Measurements from ENCODE around the gene CAMK1D. TPM values are rescaled to one million over a fixed set of nuclear protein-coding genes. Genes with fewer than 3 reads are reported as not detected.

CAMK1D gene
- total RNA-seq, 2 experiments from 2014 or later = 11.9 to 15.4 TPM

DNA sequence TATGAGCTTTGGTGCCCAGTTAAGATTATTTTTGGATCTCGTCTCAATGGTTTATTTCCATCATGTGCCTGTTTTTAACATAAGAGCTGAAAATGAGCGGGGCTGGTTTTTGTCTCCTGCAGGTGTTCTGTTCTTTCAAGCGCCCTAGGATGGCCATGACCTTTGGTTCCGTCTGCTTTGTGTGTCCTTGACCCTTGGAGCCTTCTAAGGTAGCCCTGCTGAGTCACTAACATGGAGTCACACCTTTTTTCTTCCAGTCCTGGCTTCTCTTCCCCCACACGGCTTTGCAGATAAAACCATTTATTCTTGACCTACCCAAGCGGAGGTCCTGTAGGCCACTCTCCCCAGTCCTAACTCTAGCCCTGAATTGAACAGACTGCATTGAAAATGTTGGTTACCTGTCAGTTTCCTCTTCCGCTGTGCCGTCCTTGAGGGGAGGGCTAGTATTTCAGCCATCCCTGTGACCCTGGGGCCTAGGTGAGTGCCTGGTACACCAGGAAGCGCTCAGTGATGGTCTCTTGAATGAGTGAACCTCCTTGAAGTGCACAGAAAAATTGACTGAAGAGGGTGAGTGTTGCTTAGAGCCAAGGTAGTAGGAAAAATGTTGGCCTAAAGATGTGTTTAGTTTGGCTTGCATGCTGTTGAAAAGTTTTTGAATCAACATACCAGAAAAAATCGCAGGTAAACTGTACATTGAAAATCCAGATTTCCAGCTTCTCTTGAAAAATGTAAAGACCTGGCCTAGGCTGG, 48.0 kb downstream of the CAMK1D start:
- peaks cover 2% of the 10 kb centered on the region for H3K36me3 Mint-ChIP-seq
- no peak overlapping the region for H3K27ac Mint-ChIP-seq
- peaks cover 8% of the 10 kb centered on the region for H3K4me1 Mint-ChIP-seq
- H3K9me3 Mint-ChIP-seq = no peaks in the 10 kb centered on the region
- no peak for DNase-seq
- no peak overlapping the region for H3K4me3 Mint-ChIP-seq
- no peaks in the 10 kb centered on the region for H3K27me3 Mint-ChIP-seq

DNA sequence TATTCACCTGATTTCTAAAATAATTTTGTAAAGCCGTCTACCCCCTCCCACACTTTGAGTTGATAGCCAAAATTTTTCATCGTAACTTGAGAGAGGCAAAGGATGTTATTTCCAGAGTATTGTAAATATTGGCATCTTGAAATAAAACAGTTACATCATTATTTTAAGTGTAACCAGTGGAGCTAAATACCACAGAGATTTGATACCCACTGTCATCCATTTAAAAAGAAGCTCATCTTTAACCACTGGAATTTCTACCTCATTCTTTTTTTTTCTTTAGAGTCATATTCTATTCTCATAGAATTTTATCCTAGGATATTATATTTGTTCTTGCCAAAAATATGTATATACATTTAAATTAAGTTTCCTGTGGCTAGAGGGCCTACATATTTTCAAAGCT, 48.6 kb downstream of the CAMK1D start:
- Mint-ChIP-seq H3K4me1 (peaks cover 8% of the 10 kb centered on the region), H3K36me3 (peaks cover 5% of the 10 kb centered on the region), H3K27ac (no peak overlapping the region), H3K9me3 (no peaks in the 10 kb centered on the region), H3K4me3 (no peak overlapping the region), H3K27me3 (no peaks in the 10 kb centered on the region)
- no peak for DNase-seq

DNA sequence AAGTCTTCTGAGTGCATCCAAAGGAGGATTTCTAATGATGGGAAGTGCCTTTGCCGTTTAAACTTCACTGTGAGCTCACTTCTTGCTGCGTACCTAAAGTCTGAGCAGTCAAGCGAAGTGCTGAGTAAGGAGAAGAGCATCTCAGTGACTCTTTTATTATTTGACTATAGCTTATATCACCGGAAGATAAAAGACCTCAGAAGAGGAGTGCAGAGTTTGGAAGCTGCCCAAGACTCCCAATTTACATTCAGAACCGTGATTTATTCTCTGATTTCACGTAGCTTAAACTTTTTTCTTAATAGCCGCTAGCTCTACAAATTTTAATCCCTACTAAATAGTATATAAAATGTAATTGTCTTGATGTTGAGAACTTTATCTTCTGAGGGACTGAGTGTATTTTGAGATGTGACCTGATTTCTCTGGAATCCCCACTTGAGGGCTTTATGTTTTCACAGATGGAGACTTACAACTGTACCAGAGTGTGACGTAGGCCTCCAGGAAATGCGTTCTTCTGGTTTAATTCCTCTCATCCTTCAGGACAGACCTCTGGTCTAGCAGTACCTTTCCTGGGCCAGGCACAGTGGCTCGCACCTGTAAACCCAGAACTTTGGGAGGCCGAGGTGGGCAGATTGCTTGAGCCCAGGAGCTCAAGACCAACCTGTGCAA, 51.1 kb downstream of the CAMK1D start:
- Mint-ChIP-seq H3K9me3 (no peaks in the 10 kb centered on the region), H3K27ac (no peak overlapping the region), H3K4me3 (no peak overlapping the region)

DNA sequence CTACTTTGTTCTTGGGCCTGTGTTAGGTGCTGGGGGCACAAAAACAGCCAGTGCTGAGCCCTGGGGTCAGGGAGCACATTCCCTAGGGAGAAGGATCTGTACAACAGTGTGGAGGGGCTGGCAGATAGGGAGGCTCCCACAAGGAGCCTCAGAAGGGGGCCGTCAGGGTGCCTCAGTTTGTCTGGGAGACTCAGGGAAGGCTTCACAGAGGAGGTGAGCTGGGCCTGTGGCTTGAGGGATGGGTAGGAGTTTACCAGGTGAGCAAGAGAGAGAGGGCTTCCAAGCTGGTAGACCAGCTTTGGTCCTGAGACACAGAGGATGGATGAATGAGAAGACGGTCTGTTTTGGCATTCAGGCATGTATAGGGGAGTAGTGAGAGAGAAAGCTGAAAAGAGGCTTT, 52.1 kb downstream of the CAMK1D start:
- H3K27ac Mint-ChIP-seq = no peak overlapping the region
- peaks cover 18% of the 10 kb centered on the region for H3K4me1 Mint-ChIP-seq
- DNase-seq = no peak
- peaks cover 9% of the 10 kb centered on the region for H3K36me3 Mint-ChIP-seq
- H3K27me3 Mint-ChIP-seq = no peaks in the 10 kb centered on the region
- H3K9me3 Mint-ChIP-seq = no peaks in the 10 kb centered on the region
- H3K4me3 Mint-ChIP-seq = no peak overlapping the region

More for the DNA sequence above, 51.1 kb downstream of the CAMK1D start:
- no peak for DNase-seq
- peaks cover 15% of the 10 kb centered on the region for H3K4me1 Mint-ChIP-seq
- H3K27me3 Mint-ChIP-seq = no peaks in the 10 kb centered on the region
- peaks cover 5% of the 10 kb centered on the region for H3K36me3 Mint-ChIP-seq

DNA sequence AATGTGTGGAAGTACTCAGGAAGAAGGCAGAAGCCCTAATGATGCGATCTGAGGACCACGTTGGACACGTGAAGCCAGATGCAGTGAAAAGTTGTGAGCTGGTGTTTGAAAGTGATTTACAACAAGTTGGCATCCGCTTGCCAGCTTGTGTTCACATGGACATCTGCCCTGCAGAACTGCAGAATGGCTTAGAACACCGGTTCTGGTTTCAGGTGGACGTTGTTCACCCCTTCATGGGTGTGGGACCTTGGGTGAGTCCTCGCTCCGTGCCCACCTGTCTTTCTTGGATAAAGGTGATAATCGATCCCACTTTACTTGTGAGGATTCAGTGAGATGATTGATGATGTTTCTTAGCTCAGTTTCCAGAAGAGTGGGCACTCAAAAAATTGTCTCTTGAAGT, 53.8 kb downstream of the CAMK1D start:
- H3K27me3 Mint-ChIP-seq = no peaks in the 10 kb centered on the region
- no peaks in the 10 kb centered on the region for H3K9me3 Mint-ChIP-seq
- no peak overlapping the region for H3K4me3 Mint-ChIP-seq
- no peak overlapping the region for H3K27ac Mint-ChIP-seq
- peaks cover 18% of the 10 kb centered on the region for H3K36me3 Mint-ChIP-seq
- H3K4me1 Mint-ChIP-seq = peaks cover 26% of the 10 kb centered on the region
- no peak for DNase-seq

DNA sequence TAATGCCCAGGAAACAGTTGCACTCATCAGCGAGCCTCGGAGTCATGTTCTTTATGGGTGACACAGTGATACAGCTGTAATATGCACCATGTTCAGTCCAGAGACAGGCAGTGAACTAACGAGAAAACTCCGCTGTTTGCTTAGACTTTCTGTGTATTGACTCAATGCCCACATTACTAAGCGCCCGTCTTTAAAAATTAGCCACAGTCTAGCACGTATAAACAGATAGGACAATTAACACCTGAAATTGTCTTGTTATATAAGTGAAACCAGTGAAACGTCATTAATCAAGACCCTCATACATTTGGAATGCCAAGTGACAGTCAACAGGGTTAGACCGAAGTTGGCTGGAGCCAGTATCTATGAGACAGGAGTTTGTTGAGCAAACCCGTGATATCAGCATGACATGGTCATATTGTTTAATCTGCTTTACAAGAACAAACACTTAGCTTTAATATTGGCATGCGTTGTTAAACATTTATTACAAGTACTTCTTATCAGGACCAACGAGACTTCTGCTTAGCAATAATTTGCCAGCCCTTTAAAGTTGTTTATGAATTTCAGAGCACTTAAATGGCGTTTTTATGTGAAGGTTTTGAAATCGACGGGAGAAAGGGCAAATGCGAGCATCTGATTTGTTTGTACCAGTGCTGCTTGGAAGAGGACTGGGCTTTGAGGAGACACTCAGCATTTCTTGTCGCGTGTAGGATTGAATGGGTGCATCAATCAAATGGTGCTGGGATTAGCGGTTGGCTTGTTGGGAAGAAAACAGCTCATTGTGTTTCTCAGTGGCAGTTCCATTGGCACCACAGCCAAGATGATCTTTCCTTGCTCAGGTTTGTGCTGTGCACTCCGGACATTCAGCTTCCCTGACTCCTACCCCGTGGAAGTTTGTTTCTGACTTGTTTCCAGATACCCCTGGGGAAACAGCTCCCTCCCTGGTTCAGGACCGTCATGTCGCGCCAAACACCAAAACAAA, 56.3 kb downstream of the CAMK1D start:
- Mint-ChIP-seq H3K4me3 (no peak overlapping the region), H3K9me3 (no peaks in the 10 kb centered on the region), H3K36me3 (peaks cover 34% of the 10 kb centered on the region), H3K4me1 (peaks cover 41% of the 10 kb centered on the region), H3K27me3 (no peaks in the 10 kb centered on the region), H3K27ac (peak overlapping the region; percentile 80)
- DNase-seq = no peak

DNA sequence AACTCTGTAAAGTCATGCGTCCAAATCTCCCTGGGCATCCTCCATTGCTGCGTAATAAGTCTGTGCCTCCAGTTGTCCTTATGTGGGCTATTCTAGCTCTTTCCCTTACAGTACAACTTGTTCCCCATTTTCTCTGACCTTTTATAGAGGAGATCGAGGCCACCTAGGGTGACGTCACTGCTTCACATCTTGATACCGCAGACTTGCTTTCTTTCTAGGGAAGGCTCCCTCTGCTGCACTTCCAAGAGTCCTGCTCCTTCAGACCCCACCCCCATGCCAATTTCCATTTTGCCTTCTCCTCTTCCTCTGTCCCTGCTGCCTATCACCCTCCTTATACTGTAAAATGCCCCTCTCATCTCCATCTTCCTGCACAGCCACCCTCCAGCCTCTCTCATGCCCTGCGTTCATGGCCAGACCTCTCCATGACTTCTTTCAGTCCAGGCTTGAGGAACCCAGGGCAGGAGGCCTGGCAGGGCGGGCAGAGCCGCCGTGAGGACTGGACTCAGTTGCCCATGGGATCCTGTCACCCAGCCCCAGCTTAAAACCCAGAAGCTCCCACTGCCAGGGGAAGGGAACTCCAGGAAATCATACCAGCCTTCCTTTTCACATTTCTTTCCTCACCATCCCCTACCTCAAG, 57.5 kb downstream of the CAMK1D start:
- Mint-ChIP-seq H3K4me3 (no peak overlapping the region), H3K36me3 (peaks cover 34% of the 10 kb centered on the region), H3K27ac (no peak overlapping the region), H3K27me3 (no peaks in the 10 kb centered on the region), H3K9me3 (no peaks in the 10 kb centered on the region), H3K4me1 (peaks cover 42% of the 10 kb centered on the region)
- no peak for DNase-seq

DNA sequence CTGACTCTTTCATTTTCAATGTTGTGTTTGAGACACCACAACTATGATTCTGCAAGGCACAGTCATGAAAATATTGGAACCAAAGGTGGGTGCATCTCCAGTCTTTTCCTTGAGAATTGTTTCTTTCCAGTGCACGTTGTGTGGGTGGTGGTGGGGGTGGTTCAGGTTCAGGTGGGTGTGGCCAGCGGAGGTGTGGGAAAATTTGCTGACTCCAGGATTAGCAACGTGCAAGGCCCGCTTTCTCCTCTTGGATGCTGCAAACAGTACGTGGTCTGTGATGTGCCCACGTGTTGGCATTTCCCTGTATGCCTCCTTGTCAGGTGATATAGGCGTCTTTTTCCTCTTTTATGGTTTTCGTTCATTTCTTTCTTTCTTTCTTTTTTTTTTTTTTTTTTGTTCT, 59.1 kb downstream of the CAMK1D start:
- peaks cover 46% of the 10 kb centered on the region for H3K4me1 Mint-ChIP-seq
- peaks cover 35% of the 10 kb centered on the region for H3K36me3 Mint-ChIP-seq
- no peak for DNase-seq
- peaks cover 2% of the 10 kb centered on the region for H3K9me3 Mint-ChIP-seq
- no peak overlapping the region for H3K4me3 Mint-ChIP-seq
- H3K27me3 Mint-ChIP-seq = no peaks in the 10 kb centered on the region
- no peak overlapping the region for H3K27ac Mint-ChIP-seq

DNA sequence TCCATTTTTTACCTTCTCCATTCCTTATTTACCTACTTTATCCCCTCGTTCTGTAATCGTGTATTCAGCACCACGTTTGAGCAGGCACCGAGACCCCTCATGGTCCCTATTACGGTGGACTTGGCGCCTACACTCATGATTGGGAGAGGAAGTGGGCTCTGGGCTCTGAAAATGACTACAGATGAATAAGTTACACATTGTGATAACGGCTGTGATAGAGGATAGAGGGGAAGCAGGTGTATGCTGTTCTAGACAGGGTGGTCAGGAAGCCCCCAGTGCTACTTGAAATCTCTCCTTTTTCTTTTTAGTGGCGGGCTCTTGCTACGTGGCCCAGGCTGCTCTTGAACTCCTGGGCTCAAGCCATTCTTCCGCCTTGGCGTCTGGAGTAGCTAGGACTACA, 59.8 kb downstream of the CAMK1D start:
- no peak for DNase-seq
- no peak overlapping the region for H3K4me3 Mint-ChIP-seq
- H3K4me1 Mint-ChIP-seq = peaks cover 48% of the 10 kb centered on the region
- no peak overlapping the region for H3K27ac Mint-ChIP-seq
- H3K36me3 Mint-ChIP-seq = peaks cover 35% of the 10 kb centered on the region
- H3K9me3 Mint-ChIP-seq = peaks cover 2% of the 10 kb centered on the region
- no peaks in the 10 kb centered on the region for H3K27me3 Mint-ChIP-seq

DNA sequence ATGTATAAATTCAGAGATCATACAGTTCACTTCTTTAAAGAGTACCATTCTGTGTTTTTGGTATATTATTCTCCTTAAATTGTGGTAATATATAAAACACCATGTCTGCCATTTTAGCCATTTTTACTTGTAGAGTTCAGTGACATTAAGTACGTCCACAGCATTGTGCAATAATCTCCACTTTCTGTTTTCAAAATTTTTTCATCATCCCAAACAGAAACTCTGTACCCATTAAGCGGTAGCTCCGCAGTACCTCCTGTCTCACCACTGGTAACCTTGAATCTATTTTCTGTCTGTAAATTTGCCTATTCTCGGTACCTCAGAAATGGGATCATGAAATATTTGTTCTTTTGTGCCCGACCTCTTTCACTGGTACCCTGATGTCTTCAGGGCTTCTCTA, 60.3 kb downstream of the CAMK1D start:
- no peak overlapping the region for H3K27ac Mint-ChIP-seq
- no peaks in the 10 kb centered on the region for H3K27me3 Mint-ChIP-seq
- H3K36me3 Mint-ChIP-seq = peaks cover 35% of the 10 kb centered on the region
- peaks cover 2% of the 10 kb centered on the region for H3K9me3 Mint-ChIP-seq
- DNase-seq = no peak
- peaks cover 46% of the 10 kb centered on the region for H3K4me1 Mint-ChIP-seq
- H3K4me3 Mint-ChIP-seq = no peak overlapping the region

DNA sequence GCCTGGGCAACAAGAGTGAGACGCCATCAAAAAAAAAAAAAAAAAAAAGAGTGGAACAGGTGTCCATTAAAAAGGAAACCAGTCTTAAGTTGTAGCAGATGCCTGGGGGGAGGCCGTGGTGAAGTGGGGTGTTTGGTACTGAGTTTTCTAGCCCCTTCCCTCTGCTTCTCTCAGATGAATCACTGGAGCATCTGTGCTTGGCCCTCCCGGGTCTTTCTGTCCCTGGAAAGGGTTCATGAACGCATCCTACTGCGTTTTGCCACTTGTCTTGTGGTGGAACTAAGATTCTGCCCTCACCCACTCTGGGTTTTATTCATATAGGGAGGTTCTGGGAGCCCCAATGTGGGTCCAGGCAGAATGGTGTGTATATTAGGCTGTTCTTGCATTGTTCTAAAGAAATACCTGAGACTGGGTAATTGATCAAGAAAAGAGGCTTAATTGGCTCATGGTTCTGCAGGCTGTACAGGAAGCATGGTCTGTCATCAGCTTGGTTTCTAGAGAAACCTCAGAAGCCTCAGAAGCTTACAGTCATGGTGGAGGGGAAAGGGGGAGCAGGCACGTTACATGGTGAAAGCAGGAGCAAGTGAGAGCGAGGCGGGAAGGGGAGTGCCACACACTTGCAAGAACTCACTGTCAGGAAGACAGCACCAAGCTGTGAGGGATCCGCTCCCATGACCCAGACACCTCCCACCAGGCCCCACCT, 63.5 kb downstream of the CAMK1D start:
- Mint-ChIP-seq H3K4me1 (peaks cover 25% of the 10 kb centered on the region), H3K27me3 (no peaks in the 10 kb centered on the region), H3K9me3 (peaks cover 2% of the 10 kb centered on the region), H3K36me3 (peaks cover 20% of the 10 kb centered on the region), H3K27ac (peak overlapping the region; percentile 1), H3K4me3 (no peak overlapping the region)
- peak; percentile 45 for DNase-seq

DNA sequence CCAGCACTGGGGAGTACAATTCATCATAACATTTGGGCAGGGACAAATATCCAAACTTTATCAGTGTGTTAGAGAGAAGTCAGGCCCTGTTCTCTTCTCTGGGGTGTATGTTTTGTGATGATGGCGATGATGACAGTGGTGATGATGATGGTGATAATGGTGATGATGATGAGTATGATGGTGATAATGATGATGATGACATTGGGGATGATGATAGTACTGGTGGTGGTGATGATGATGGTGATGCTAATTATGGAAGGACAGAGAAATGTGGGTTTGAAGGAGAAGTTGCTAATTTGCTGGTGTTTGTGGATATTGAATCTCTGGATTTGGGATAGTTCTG, 64.0 kb downstream of the CAMK1D start:
- no peak overlapping the region for H3K4me3 Mint-ChIP-seq
- no peak for DNase-seq
- H3K4me1 Mint-ChIP-seq = peaks cover 26% of the 10 kb centered on the region
- H3K9me3 Mint-ChIP-seq = peaks cover 2% of the 10 kb centered on the region
- H3K27ac Mint-ChIP-seq = peak overlapping the region; percentile 1
- H3K27me3 Mint-ChIP-seq = no peaks in the 10 kb centered on the region
- peaks cover 17% of the 10 kb centered on the region for H3K36me3 Mint-ChIP-seq

DNA sequence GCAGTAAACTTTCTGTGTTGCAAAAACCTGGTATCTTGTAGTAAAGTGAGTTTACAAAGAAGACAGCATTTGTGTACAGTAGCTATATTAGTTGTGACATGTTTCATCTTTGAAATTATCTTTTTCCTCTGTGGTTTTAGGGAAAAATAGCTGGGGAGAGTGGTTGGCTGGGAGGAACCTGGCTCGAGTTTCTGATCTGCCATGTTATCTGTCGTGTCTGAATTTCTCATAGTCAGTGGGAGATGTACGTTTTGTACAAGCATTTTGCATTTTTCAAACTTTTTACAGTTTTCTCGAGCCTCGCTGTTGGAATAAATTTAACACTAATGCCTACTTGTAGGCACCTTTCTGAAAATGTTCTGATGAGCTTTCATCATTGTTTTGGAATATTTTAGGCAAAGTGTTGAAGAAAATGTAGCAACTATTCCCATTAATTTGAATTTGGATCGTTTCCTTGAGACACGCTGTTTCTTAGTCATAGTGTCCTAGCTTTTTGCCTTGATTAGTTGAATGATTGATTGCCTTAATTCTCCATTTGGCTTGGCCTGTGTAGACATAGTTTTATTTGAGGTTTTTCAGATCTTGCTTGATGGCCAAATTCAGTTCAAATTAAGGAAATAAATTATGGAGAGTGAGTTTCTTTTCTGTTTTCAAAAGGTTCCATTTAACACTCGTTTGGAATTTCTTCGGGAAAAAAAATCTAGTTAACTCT, 65.1 kb downstream of the CAMK1D start:
- H3K36me3 Mint-ChIP-seq = peaks cover 7% of the 10 kb centered on the region
- no peak for DNase-seq
- peaks cover 31% of the 10 kb centered on the region for H3K4me1 Mint-ChIP-seq
- no peak overlapping the region for H3K4me3 Mint-ChIP-seq
- H3K27ac Mint-ChIP-seq = no peak overlapping the region
- no peaks in the 10 kb centered on the region for H3K27me3 Mint-ChIP-seq
- H3K9me3 Mint-ChIP-seq = peaks cover 2% of the 10 kb centered on the region
